Measurements from ENCODE around the gene GNL1. TPM values are rescaled to one million over a fixed set of nuclear protein-coding genes. Genes with fewer than 3 reads are reported as not detected.

Gene GNL1
- total RNA-seq, 1 donor from 2014 or later, result 33.0 TPM

DNA sequence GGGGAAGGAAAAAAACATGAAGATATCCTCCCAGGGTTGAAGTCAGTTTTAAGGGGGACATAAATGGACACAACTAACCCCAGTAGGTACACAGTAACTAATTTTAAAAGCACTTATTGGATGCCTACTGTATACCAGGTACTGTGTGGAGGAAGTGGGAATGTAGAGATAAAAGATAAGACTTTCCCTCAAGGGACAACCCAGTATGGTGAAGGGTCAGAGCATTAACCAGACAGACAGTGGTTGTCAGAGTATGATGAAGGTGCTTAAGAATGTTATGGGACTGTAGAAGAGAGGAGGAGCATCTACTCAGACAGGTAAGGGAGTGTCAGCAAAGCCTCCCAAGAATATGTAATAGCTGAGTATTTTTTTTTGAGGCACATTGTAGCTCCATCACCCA is 15.9 kb upstream of the GNL1 start:
- Histone ChIP-seq H3K27ac (peak overlapping the region; percentile 89 to 92), H3K36me3 (peaks cover 3 to 4% of the 10 kb centered on the region in 2 donors), H3K4me3 (peak overlapping the region; percentile 72 to 91), H3K9me3 (no peaks in the 10 kb centered on the region), H3K27me3 (no peaks in the 10 kb centered on the region), H3K4me1 (peaks cover 9 to 19% of the 10 kb centered on the region in 2 donors)
- DNase-seq (ENCODE audit: low spot score in 2 of 2), result no peak
- TF ChIP-seq, protein P1, sequence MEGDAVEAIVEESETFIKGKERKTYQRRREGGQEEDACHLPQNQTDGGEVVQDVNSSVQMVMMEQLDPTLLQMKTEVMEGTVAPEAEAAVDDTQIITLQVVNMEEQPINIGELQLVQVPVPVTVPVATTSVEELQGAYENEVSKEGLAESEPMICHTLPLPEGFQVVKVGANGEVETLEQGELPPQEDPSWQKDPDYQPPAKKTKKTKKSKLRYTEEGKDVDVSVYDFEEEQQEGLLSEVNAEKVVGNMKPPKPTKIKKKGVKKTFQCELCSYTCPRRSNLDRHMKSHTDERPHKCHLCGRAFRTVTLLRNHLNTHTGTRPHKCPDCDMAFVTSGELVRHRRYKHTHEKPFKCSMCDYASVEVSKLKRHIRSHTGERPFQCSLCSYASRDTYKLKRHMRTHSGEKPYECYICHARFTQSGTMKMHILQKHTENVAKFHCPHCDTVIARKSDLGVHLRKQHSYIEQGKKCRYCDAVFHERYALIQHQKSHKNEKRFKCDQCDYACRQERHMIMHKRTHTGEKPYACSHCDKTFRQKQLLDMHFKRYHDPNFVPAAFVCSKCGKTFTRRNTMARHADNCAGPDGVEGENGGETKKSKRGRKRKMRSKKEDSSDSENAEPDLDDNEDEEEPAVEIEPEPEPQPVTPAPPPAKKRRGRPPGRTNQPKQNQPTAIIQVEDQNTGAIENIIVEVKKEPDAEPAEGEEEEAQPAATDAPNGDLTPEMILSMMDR (IDR thresholded peaks at IDR 0.05), result no peak
- intact Hi-C loops (cut with DNase I), result no loop called here

DNA sequence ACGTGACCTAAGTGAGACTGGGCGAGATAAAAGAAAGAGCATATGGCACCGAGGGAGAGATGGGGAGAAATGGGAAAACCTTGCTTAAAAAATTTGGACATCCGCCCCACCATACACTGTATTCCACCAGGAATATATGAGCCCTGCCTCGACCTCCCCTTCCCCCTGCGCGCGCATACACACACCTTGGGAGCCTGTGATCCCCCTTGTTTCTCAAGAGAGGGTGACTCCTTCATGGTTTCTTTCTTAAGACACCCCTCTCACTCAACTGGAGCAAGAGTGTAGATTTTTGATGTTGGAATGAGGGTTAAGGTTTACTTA is 15.4 kb upstream of the GNL1 start:
- H3K36me3 ChIP-seq, result peaks cover 0 to 3% of the 10 kb centered on the region in 2 donors
- TF ChIP-seq, protein P1 (IDR thresholded peaks at IDR 0.05), result no peak
- intact Hi-C loops (cut with DNase I), result loop anchor here (1.0 to 2.0 kb wide), 2 partner anchors 14 to 43 kb away; partner anchors contain the start of gene PRR3
- no peaks in the 10 kb centered on the region for H3K27me3 ChIP-seq
- no peaks in the 10 kb centered on the region for H3K9me3 ChIP-seq
- H3K27ac ChIP-seq, result peak overlapping the region; percentile 89 to 92
- peaks cover 9 to 19% of the 10 kb centered on the region in 2 donors for H3K4me1 ChIP-seq
- peak overlapping the region; percentile 72 to 91 for H3K4me3 ChIP-seq
- DNase-seq (ENCODE audit: low spot score in 2 of 2), result no peak

DNA sequence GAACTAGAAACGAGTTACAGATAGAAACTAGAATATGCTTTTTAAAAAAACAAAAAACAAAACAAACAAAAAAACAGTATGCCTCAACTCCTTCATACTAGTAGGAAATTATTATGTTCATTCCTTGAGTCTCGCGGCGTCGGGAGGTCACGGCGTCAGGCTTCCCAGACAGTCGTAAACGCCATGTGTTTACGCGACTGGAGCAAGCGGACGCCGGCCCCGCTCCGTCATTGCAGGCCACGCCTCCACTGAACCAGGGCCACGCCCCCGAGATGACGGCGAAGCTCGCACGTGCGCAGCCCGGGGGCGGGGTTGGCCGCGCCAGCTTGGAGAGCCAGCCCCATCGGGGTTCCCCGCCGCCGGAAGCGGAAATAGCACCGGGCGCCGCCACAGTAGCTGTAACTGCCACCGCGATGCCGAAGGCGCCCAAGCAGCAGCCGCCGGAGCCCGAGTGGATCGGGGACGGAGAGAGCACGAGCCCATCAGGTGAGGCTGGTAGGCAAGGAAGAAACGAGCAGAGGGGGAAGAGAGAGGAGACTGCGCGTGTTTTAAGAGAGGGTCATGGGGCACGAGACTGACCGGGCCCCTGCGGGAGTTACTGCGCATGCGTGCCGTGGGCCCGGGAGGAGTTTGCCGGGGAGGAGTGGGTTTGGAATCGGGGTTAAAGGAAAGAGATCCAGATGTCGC is 14.9 kb upstream of the GNL1 start, which contains the start of gene ABCF1:
Gene ABCF1, plus strand, starts transcription at position 368 of the 687 bp plus-strand sequence. Its CDS starts 46 bp downstream, at position 414.
- H3K27ac ChIP-seq, result peak within 1 kb of the TSS; percentile 89 to 92
- TF ChIP-seq, protein P1 (IDR thresholded peaks at IDR 0.05), result no peak
- intact Hi-C loops (cut with DNase I), result loop anchor here (1.0 to 2.0 kb wide), 2 partner anchors 14 to 44 kb away; partner anchors contain the start of gene PRR3
- H3K36me3 ChIP-seq, result no peaks in the 10 kb centered on the region
- H3K4me3 ChIP-seq, result peak within 1 kb of the TSS; percentile 72 to 91
- no peaks in the 10 kb centered on the region for H3K27me3 ChIP-seq
- no peaks in the 10 kb centered on the region for H3K9me3 ChIP-seq
- peaks cover 9 to 19% of the 10 kb centered on the region in 2 donors for H3K4me1 ChIP-seq
- peak; percentile 89 to 99 for DNase-seq (ENCODE audit: low spot score in 2 of 2)

DNA sequence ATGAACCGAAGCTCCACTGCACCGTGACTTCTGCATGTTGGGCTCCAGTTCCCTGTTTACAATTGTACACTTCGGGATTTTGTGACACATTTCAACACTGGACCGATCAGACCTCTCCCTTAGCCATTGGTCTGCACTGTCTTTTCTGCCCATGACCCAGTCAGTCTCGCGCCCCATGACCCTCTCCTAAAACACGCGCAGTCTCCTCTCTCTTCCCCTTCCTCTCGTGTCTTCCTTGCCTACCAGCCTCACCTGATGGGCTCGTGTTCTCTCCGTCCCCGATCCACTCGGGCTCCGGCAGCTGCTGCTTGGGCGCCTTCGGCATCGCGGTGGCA is 14.4 kb upstream of the GNL1 start:
- H3K9me3 ChIP-seq, result no peaks in the 10 kb centered on the region
- H3K36me3 ChIP-seq, result no peaks in the 10 kb centered on the region
- H3K27me3 ChIP-seq, result no peaks in the 10 kb centered on the region
- DNase-seq (ENCODE audit: low spot score in 2 of 2), result no peak
- H3K27ac ChIP-seq, result peak overlapping the region; percentile 89 to 92
- H3K4me3 ChIP-seq, result peak overlapping the region; percentile 72 to 91
- TF ChIP-seq, protein P1 (IDR thresholded peaks at IDR 0.05), result no peak
- H3K4me1 ChIP-seq, result peaks cover 9 to 19% of the 10 kb centered on the region in 2 donors
- intact Hi-C loops (cut with DNase I), result loop anchor here (1.0 to 2.0 kb wide), 2 partner anchors 13 to 44 kb away; partner anchors contain the start of gene PRR3

DNA sequence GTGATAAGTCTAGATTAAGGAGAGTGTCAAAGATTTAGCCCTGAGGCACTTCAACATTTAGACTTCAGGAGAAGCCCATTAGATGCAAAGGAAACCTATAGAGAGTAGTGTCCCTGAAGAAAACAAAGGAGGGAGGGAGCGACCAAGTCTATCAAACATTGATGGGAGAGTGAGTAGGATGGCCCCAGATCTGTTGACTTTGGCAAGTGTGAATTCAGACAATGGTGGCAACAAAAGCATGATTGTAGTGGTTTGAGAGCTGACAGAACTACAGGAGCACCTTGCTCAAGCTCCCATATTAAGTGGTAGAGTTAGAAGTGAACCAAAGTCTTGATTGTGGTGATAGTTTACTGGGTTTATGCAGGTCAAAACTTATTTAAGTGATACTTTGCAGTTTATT is 14.0 kb upstream of the GNL1 start:
- Histone ChIP-seq H3K4me1 (peaks cover 9 to 19% of the 10 kb centered on the region in 2 donors), H3K27ac (peak overlapping the region; percentile 89 to 92), H3K9me3 (no peaks in the 10 kb centered on the region), H3K36me3 (no peaks in the 10 kb centered on the region), H3K27me3 (no peaks in the 10 kb centered on the region), H3K4me3 (peak overlapping the region; percentile 72 to 91)
- TF ChIP-seq, protein P1 (IDR thresholded peaks at IDR 0.05), result no peak
- intact Hi-C loops (cut with DNase I), result loop anchor here (2.0 kb wide), 1 partner anchor 45 kb away; no protein-coding TSS in a partner anchor
- DNase-seq (ENCODE audit: low spot score in 2 of 2), result no peak
